HG03045 (cell line): ENCODE results near the gene RNF38.
"Not testable (repeated sequence)": the region's sequence is repeated elsewhere in the genome, so short reads cannot be mapped to it uniquely, and the experiment has no call there.

Source experiments
- ATAC-seq: cut with Tn5 transposase; IDR thresholded peaks from one replicate; pipeline ENCODE4 v1.9.1; 2021; ENCODE audit warnings: mild to moderate bottlenecking, moderate library complexity; ENCODE audit not compliant: unreplicated experiment

RNF38 gene

DNA sequence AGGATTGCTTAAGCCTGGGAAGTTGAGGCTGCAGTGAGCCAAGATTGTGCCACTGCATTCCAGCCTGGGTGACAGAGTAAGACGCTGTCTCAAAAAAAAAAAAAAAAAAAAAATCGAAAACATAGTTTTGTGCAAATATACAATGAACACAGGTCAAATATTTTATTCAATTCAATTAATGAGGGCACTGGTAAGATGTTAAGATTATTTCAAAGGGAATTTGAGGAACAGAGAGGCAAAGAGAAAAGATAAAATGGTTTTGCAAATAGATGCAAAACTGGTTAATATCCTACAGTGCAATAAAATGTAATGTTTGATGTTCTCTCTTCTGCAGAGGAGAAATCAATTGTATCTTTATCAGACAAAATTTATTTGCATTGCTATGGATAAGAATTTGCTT, 102.3 kb downstream of the RNF38 start:
- ATAC-seq: no peak

DNA sequence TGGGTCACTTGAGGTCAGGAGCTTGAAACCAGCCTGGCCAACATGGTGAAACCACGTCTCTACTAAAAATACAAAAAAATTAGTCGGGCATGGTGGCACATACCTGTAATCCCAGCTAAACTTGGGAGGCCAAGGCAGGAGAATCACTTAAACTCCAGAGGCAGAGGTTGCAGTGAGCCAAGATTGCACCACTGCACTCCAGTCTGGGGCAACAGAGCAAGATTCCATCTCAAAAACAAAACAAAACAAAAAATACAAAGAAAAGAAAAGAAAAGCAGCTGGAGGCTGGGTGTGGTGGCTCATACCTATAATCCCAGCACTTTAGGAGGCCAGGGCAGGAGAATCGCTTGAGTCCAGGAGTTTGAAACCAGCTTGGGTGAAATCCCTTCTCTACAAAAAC, 105.1 kb downstream of the RNF38 start:
- ATAC-seq: not testable (repeated sequence)

DNA sequence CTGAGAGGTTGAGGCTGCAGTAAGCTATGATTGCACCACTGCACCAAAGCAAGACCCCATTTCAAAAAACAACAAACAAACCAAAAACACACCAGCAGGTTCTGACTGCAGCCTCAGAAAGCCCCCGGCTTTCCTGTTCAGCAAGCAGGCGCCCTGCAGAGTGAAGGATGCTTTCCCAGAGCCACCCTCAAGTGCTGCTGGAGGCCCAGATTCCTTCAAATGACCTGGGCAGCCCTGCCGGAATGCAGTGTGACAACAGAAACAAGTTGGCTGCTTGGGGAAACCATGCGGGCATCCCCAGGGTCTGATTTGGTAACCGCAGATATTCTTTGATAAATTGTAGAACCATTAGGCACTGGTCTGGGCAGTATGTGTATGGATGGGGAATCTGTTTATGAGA, 106.2 kb downstream of the RNF38 start:
- ATAC-seq: no peak

DNA sequence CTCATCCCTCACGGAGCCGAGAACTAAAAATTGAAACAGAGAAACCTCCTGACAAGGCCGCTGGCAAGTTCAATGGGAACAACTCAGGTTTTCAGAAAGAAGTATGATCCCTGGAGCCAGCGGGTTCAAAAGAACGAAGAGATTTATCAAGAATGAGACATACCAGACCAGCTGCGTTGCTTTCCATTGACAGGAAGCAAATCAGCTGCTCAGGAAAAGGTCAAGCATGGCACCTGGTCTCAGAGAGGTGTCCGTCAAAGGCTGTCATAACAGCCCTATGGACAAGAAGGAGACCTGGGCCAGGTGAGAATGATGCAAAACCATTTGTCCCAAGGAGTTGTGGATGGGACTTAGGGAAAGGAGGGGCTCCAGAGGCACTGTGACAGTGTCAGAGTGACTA, 106.9 kb downstream of the RNF38 start:
- ATAC-seq: no peak

DNA sequence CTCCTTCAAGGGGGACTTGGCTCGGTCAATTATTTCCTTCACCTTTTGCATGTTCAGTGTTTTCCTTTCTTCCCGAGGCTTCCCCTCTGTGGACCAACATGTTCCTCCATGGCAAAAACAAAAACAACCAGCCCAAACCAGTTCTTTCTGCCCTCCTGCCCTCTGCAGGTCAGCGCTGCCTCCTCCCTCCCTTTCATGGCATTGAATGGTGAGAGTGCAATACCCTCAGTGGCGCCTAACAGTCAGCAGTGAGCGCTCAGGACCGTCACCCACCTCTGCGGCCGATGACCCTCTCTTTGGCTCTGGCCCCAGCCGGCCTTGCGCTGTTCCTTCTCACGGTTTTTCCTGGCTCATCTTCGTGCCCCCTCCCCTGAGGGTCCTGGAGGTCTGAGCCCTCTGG, 107.4 kb downstream of the RNF38 start:
- no peak for ATAC-seq

DNA sequence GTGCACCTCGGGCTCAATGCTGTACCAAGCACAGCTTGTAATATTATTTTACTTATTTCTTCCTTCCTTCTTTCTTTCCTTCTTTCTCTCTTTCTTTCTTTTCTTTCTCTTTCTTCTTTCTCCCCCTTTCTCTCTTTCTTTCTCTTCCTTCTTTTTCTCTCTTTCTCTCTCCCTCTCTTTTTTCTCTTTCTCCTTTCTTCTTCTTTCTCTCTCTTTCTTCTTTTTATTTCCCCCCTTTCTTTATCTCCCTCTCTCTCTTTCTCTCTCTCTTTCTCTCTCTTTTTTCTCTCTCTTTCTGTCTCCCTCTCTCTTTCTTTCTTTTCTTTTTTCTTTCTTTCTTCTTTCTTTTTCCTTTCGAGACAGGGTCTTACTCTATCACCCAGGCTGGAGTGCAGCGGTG, 109.1 kb downstream of the RNF38 start:
- no peak for ATAC-seq

DNA sequence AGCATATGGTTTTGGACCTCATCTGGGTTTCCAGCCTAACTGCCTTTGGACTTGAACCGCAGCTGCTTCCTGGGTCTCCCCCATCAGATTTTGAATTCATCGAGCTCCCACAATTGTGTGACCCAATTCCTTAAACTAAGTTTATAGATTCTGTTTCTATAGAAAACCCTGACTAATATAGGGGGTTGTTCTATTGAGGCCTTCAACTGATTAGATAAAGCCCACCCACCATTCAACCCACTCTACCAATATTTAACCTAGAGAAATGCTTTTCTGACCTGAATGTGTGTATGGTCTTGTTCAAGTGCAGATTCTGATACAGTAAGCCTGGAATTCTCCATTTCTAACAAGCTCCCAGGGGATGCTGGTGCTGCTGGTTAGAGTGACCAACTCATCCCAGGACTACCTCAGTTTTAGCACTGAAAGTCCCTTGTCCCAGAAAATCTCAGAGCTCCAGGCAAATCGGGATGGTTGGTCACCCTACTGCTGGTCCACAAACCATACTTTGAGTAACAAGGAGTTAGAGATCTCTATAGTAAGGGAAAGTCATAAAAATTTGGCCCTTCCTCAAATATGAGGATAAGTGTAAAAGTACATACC, 110.1 kb downstream of the RNF38 start:
- ATAC-seq: no peak

DNA sequence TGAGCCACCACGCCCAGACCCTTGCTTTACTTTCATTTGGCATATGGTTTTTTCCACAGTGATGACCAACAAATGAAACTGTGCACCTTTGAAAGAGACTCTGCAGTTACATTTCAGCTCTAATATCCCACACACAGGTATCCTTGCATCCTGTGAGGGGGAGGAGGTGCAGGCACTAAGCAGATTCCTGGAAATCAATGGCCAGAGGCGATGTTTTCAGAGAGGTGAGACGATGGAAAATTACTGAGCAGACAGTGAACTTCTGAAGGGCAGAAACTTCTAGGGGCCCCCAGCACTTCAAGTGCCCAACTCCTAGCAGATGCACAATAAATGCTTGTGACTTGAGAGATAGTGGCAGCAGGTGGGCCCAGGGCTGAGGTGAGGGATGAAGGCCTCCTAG, 112.0 kb downstream of the RNF38 start:
- ATAC-seq: no peak
